WTC11 (cell line): ENCODE data around the gene NEO1. TPM values are rescaled to one million over a fixed set of nuclear protein-coding genes. Genes with fewer than 3 reads are reported as not detected.

Source experiments
- ATAC-seq: fragments of 200-7000 bp; cut with Tn5 transposase; 2 replicates; pipeline ENCODE4 v1.10.0; 2021; ENCODE audit warnings: mild to moderate bottlenecking, moderate library complexity
- CTCF ChIA-PET: fragments of 300-600 bp; sonication (Branson Sonifier 250); formaldehyde crosslinking; loops from one replicate; lab custom pipeline; 2021; ENCODE audit warnings: antibody characterized with exemption; lab: Charles Lee
- POLR2A ChIA-PET: fragments of 350-600 bp; sonication (Branson Sonifier 250); formaldehyde crosslinking; loops from one replicate; lab custom pipeline; 2021; ENCODE audit warnings: antibody characterized with exemption; lab: Charles Lee
- DNase-seq: peaks from one replicate; pipeline ENCODE4 v3.0.0; 2021; ENCODE audit warnings: low spot score
- H3K27ac Mint-ChIP-seq: 2 replicates; pipeline ENCODE4 v1.8.0; 2021; ENCODE audit warnings: mixed read lengths
- H3K27me3 Mint-ChIP-seq: 2 replicates; pipeline ENCODE4 v1.8.0; 2021; ENCODE audit warnings: low read depth, mild to moderate bottlenecking, moderate library complexity, mixed read lengths
- H3K36me3 Mint-ChIP-seq: 2 replicates; pipeline ENCODE4 v1.8.0; 2021; ENCODE audit warnings: mixed read lengths
- H3K4me1 Mint-ChIP-seq: 2 replicates; pipeline ENCODE4 v1.8.0; 2022; ENCODE audit warnings: mixed read lengths
- H3K4me3 Mint-ChIP-seq: 2 replicates; pipeline ENCODE4 v1.8.0; 2021; ENCODE audit warnings: mild to moderate bottlenecking, moderate library complexity, mixed read lengths
- H3K9me3 Mint-ChIP-seq: 2 replicates; pipeline ENCODE4 v1.8.0; 2021; ENCODE audit warnings: mixed read lengths
- ATF1 ChIP-seq: sonication (generic); formaldehyde crosslinking; IDR thresholded peaks from 2 replicates; pipeline ENCODE4 v1.8.1; 2023; ENCODE audit warnings: mild to moderate bottlenecking, moderate library complexity, missing genetic modification reagents
- CBFB ChIP-seq: sonication (generic); formaldehyde crosslinking; IDR thresholded peaks from 2 replicates; pipeline ENCODE4 v1.8.1; 2022; ENCODE audit warnings: mild to moderate bottlenecking, low read depth, missing genetic modification reagents
- CDX4 ChIP-seq: fragments of 250-450 bp; sonication (Bioruptor Pico); IDR thresholded peaks from 2 replicates; pipeline ENCODE4 v1.9.0; 2021; ENCODE audit warnings: moderate library complexity, mild to moderate bottlenecking, inconsistent platforms, borderline replicate concordance
- FOXP1 ChIP-seq: sonication (generic); formaldehyde crosslinking; IDR thresholded peaks from 2 replicates; pipeline ENCODE4 v1.8.0; 2022; ENCODE audit warnings: missing genetic modification reagents, mild to moderate bottlenecking, moderate library complexity, borderline replicate concordance
- IRF1 ChIP-seq: sonication (generic); formaldehyde crosslinking; IDR thresholded peaks from 2 replicates; pipeline ENCODE4 v1.8.0; 2023; ENCODE audit warnings: missing genetic modification reagents
- IRF2 ChIP-seq: sonication (generic); formaldehyde crosslinking; IDR thresholded peaks from 2 replicates; pipeline ENCODE4 v1.8.0; 2022; ENCODE audit warnings: low read depth, missing genetic modification reagents, borderline replicate concordance
- KAT7 ChIP-seq: sonication (generic); formaldehyde crosslinking; IDR thresholded peaks from 2 replicates; pipeline ENCODE4 v1.8.1; 2023; ENCODE audit warnings: missing genetic modification reagents, mild to moderate bottlenecking, borderline replicate concordance
- MAX ChIP-seq: sonication (generic); formaldehyde crosslinking; IDR thresholded peaks from 2 replicates; pipeline ENCODE4 v1.8.0; 2022; ENCODE audit warnings: mild to moderate bottlenecking, missing genetic modification reagents
- NFATC4 ChIP-seq: fragments of 250-450 bp; sonication (Bioruptor Pico); IDR thresholded peaks from 2 replicates; pipeline ENCODE4 v1.9.0; 2021; ENCODE audit warnings: mild to moderate bottlenecking
- NFE2L1 ChIP-seq: sonication (generic); formaldehyde crosslinking; IDR thresholded peaks from 2 replicates; pipeline ENCODE4 v1.8.1; 2023; ENCODE audit warnings: missing genetic modification reagents
- NR3C1 ChIP-seq: sonication (generic); formaldehyde crosslinking; conservative IDR thresholded peaks from 2 replicates; pipeline ENCODE4 v1.8.1; 2023; ENCODE audit warnings: low read depth, mild to moderate bottlenecking, missing genetic modification reagents
- PREB ChIP-seq: sonication (generic); formaldehyde crosslinking; IDR thresholded peaks from 2 replicates; pipeline ENCODE4 v1.8.1; 2022; ENCODE audit warnings: mild to moderate bottlenecking, missing genetic modification reagents, moderate library complexity, borderline replicate concordance
- ZMAT4 ChIP-seq: fragments of 250-450 bp; sonication (Bioruptor Pico); IDR thresholded peaks from 2 replicates; pipeline ENCODE4 v1.9.0; 2021; ENCODE audit warnings: mild to moderate bottlenecking
- ZNF219 ChIP-seq: sonication (generic); formaldehyde crosslinking; IDR thresholded peaks from 2 replicates; pipeline ENCODE4 v1.8.0; 2023; ENCODE audit warnings: missing genetic modification reagents, mild to moderate bottlenecking, borderline replicate concordance
- ZNF396 ChIP-seq: fragments of 250-450 bp; sonication (Bioruptor Pico); IDR thresholded peaks from 2 replicates; pipeline ENCODE4 v1.8.0; 2021; ENCODE audit warnings: mild to moderate bottlenecking, moderate library complexity, borderline replicate concordance
- ZNF532 ChIP-seq: fragments of 250-450 bp; sonication (Bioruptor Pico); IDR thresholded peaks from 2 replicates; pipeline ENCODE4 v1.9.0; 2021; ENCODE audit warnings: mild to moderate bottlenecking, borderline replicate concordance
- ZSCAN18 ChIP-seq: fragments of 250-450 bp; sonication (Bioruptor Pico); IDR thresholded peaks from 2 replicates; pipeline ENCODE4 v2.1.2; 2022; ENCODE audit warnings: mild to moderate bottlenecking, moderate library complexity
- total RNA-seq: library from RNA; stranded (reverse); gene quantifications from 3 replicates; pipeline ENCODE4 v1.2.3, GENCODE V29; 2021
- TF ChIP-seq, protein P1 (sequence below): sonication (generic); formaldehyde crosslinking; IDR thresholded peaks from 2 replicates; pipeline ENCODE4 v1.8.0; 2022; ENCODE audit warnings: mild to moderate bottlenecking, missing genetic modification reagents
- TF ChIP-seq, protein P2 (sequence below): fragments of 200-600 bp; IDR thresholded peaks from 2 replicates; pipeline ENCODE4 v1.8.0; 2022; ENCODE audit warnings: antibody characterized with exemption
- TF ChIP-seq, protein P3 (sequence below): sonication (generic); formaldehyde crosslinking; IDR thresholded peaks from 2 replicates; pipeline ENCODE4 v1.8.1; 2022; ENCODE audit warnings: low read depth, mild to moderate bottlenecking, moderate library complexity, missing genetic modification reagents, borderline replicate concordance

Gene NEO1
- total RNA-seq, 1 experiment from 2014 or later = 37.1 TPM

GRCh38 chr15:73296609-73297353, 244.5 kb downstream of the NEO1 start:
- Mint-ChIP-seq H3K27me3 (no peaks in the 10 kb centered on the region), H3K9me3 (no peaks in the 10 kb centered on the region), H3K4me1 (no peaks in the 10 kb centered on the region), H3K4me3 (no peak overlapping the region), H3K27ac (peak overlapping the region; percentile 4; the same call in 1 of the 2 replicates), H3K36me3 (peaks cover 23% of the 10 kb centered on the region)
- ChIA-PET CTCF (interaction anchor here (0.9 kb wide), 1 partner anchor 9 kb away, joined by 4 read pairs; no protein-coding TSS in a partner anchor), POLR2A (no interaction called here)
- ATAC-seq (no peak), DNase-seq (no peak)
- TF ChIP-seq CBFB (CRISPR knock-in tag) = no peak
- TF ChIP-seq IRF2 = no peak
- TF ChIP-seq KAT7 (CRISPR knock-in tag) = no peak
- TF ChIP-seq NFATC4 = no peak
- TF ChIP-seq, protein P1, sequence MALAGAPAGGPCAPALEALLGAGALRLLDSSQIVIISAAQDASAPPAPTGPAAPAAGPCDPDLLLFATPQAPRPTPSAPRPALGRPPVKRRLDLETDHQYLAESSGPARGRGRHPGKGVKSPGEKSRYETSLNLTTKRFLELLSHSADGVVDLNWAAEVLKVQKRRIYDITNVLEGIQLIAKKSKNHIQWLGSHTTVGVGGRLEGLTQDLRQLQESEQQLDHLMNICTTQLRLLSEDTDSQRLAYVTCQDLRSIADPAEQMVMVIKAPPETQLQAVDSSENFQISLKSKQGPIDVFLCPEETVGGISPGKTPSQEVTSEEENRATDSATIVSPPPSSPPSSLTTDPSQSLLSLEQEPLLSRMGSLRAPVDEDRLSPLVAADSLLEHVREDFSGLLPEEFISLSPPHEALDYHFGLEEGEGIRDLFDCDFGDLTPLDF (CRISPR knock-in tag) = no peak
- no peak for TF ChIP-seq IRF1 (CRISPR knock-in tag)
- no peak for TF ChIP-seq ZNF219 (CRISPR knock-in tag)
- no peak for TF ChIP-seq NR3C1 (CRISPR knock-in tag)
- no peak for TF ChIP-seq CDX4 (CRISPR knock-in tag)
- no peak for TF ChIP-seq NFE2L1 (CRISPR knock-in tag)
- TF ChIP-seq ZMAT4 (CRISPR knock-in tag) = no peak
- no peak for TF ChIP-seq ZNF396 (CRISPR knock-in tag)
- no peak for TF ChIP-seq FOXP1
- TF ChIP-seq ZNF532 (CRISPR knock-in tag) = no peak
- TF ChIP-seq MAX (CRISPR knock-in tag) = no peak
- TF ChIP-seq PREB (CRISPR knock-in tag) = no peak
- TF ChIP-seq, protein P2, sequence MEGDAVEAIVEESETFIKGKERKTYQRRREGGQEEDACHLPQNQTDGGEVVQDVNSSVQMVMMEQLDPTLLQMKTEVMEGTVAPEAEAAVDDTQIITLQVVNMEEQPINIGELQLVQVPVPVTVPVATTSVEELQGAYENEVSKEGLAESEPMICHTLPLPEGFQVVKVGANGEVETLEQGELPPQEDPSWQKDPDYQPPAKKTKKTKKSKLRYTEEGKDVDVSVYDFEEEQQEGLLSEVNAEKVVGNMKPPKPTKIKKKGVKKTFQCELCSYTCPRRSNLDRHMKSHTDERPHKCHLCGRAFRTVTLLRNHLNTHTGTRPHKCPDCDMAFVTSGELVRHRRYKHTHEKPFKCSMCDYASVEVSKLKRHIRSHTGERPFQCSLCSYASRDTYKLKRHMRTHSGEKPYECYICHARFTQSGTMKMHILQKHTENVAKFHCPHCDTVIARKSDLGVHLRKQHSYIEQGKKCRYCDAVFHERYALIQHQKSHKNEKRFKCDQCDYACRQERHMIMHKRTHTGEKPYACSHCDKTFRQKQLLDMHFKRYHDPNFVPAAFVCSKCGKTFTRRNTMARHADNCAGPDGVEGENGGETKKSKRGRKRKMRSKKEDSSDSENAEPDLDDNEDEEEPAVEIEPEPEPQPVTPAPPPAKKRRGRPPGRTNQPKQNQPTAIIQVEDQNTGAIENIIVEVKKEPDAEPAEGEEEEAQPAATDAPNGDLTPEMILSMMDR = no peak
- TF ChIP-seq, protein P3, sequence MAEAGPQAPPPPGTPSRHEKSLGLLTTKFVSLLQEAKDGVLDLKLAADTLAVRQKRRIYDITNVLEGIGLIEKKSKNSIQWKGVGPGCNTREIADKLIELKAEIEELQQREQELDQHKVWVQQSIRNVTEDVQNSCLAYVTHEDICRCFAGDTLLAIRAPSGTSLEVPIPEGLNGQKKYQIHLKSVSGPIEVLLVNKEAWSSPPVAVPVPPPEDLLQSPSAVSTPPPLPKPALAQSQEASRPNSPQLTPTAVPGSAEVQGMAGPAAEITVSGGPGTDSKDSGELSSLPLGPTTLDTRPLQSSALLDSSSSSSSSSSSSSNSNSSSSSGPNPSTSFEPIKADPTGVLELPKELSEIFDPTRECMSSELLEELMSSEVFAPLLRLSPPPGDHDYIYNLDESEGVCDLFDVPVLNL (CRISPR knock-in tag) = no peak
- no peak for TF ChIP-seq ATF1 (CRISPR knock-in tag)
- TF ChIP-seq ZSCAN18 = no peak
